Gastrocnemius medialis (tissue), 4 donors: ENCODE data around the gene KIF2A.

Experiments
- POLR2A ChIP-seq, 2 donors: fragments of 450-650 bp; IDR thresholded peaks; one replicate each; pipeline ENCODE4 v1.6.1; 2017; ENCODE audit warnings: antibody characterized with exemption in 2 of 2, mild to moderate bottlenecking in 2 of 2, moderate library complexity in 2 of 2
- TF ChIP-seq, protein P1 (sequence below), 5 experiments: fragments of 450-650 bp in 3 of 5; fragments of 200-600 bp in 2 of 5; sonication (generic) in 2 of 5; IDR thresholded peaks in 4 of 5; conservative IDR thresholded peaks in 1 of 5; 1 replicate in 4 of 5; 2 replicates in 1 of 5; pipeline ENCODE4 v1.5.1; 2016 to 2019; ENCODE audit warnings: antibody characterized with exemption in 5 of 5, mild to moderate bottlenecking in 3 of 5, moderate library complexity in 3 of 5

GRCh38 chr5:62421414-62421813 lies 115.4 kb downstream of the KIF2A start:
- TF ChIP-seq, protein P1, sequence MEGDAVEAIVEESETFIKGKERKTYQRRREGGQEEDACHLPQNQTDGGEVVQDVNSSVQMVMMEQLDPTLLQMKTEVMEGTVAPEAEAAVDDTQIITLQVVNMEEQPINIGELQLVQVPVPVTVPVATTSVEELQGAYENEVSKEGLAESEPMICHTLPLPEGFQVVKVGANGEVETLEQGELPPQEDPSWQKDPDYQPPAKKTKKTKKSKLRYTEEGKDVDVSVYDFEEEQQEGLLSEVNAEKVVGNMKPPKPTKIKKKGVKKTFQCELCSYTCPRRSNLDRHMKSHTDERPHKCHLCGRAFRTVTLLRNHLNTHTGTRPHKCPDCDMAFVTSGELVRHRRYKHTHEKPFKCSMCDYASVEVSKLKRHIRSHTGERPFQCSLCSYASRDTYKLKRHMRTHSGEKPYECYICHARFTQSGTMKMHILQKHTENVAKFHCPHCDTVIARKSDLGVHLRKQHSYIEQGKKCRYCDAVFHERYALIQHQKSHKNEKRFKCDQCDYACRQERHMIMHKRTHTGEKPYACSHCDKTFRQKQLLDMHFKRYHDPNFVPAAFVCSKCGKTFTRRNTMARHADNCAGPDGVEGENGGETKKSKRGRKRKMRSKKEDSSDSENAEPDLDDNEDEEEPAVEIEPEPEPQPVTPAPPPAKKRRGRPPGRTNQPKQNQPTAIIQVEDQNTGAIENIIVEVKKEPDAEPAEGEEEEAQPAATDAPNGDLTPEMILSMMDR (IDR thresholded peaks at IDR 0.05 in 4 of 5, conservative IDR thresholded peaks at IDR 0.05 in 1 of 5): no peak
- TF ChIP-seq POLR2A (IDR thresholded peaks at IDR 0.05): no peak
